Kidney (tissue), 14 donors: Measurements from ENCODE around the gene MX2. TPM values are rescaled to one million over a fixed set of nuclear protein-coding genes. Genes with fewer than 3 reads are reported as not detected.

Source experiments
- DNase-seq, 5 donors: peaks; one replicate each; pipeline ENCODE4 v3.0.0-alpha.2; 2013 to 2020
- FAIRE-seq: peaks from 2 replicates; lab custom pipeline; 2012; peaks lifted over from hg19 to GRCh38; lab: Jason Lieb, UNC
- H3K27ac ChIP-seq, 2 donors: one replicate each; pipeline ENCODE4 v1.7.0; 2013; ENCODE audit warnings: low read depth in 2 of 2, low read length in 2 of 2, inconsistent platforms in 1 of 2
- H3K27me3 ChIP-seq: one replicate; pipeline ENCODE4 v1.7.1; 2013; ENCODE audit warnings: low read length, inconsistent platforms; ENCODE audit not compliant: control insufficient read depth, insufficient read depth
- H3K36me3 ChIP-seq, 3 donors: one replicate each; pipeline versions ENCODE4 v1.7.0 to v1.7.1; 2013; ENCODE audit warnings: low read length in 3 of 3, control low read depth in 1 of 3, inconsistent platforms in 1 of 3; ENCODE audit not compliant: insufficient read depth in 3 of 3, control insufficient read depth in 2 of 3
- H3K4me1 ChIP-seq, 3 donors: one replicate each; pipeline versions ENCODE4 v1.7.0 to v1.7.1; 2013; ENCODE audit warnings: low read length in 3 of 3, inconsistent platforms in 1 of 3, low read depth in 1 of 3; ENCODE audit not compliant: control insufficient read depth in 2 of 3, insufficient read depth in 2 of 3
- H3K4me3 ChIP-seq, 3 donors: one replicate each; pipeline versions ENCODE4 v1.7.0 to v1.8.1; 2013; ENCODE audit warnings: low read length in 3 of 3, control low read depth in 1 of 3, inconsistent platforms in 1 of 3
- H3K9ac ChIP-seq, 3 donors: one replicate each; pipeline versions ENCODE4 v1.7.0 to v1.7.1; 2013; ENCODE audit warnings: low read length in 3 of 3, control low read depth in 1 of 3, inconsistent platforms in 1 of 3
- H3K9me3 ChIP-seq, 3 donors: one replicate each; pipeline versions ENCODE4 v1.7.0 to v1.7.1; 2013; ENCODE audit warnings: low read length in 3 of 3, control low read depth in 1 of 3, inconsistent platforms in 1 of 3; ENCODE audit not compliant: control insufficient read depth in 2 of 3, insufficient read depth in 1 of 3
- CTCF ChIP-seq: IDR thresholded peaks from 3 replicates; pipeline ENCODE4 v1.5.1; 2012; ENCODE audit warnings: mild to moderate bottlenecking, moderate library complexity, borderline replicate concordance; ENCODE audit not compliant: insufficient read depth; ENCODE audit errors: extremely low read depth
- intact Hi-C: fragments of 100-400 bp; cut with DNase I; formaldehyde crosslinking; loops from one replicate; pipeline ENCODE4 v1.11.1; 2022
- polyA plus RNA-seq: library from polyadenylated mRNA; stranded (reverse); fragments of 350-450 nt; fragmentation: Illumina TruSeq; extraction: RNeasy Lipid Tissue Mini Kit (QIAGEN cat#74804); gene quantifications from one replicate; pipeline ENCODE4 v1.2.3, GENCODE V29; 2014; ENCODE audit warnings: low read depth, low replicate concordance; ENCODE audit not compliant: insufficient read depth
- total RNA-seq: library from RNA; stranded (reverse); fragmentation: NEBNext Ultra II Directional; extraction: Animal tissue kit (Norgen Biotek cat#: 25700); gene quantifications from one replicate; pipeline ENCODE4 v1.2.1, GENCODE V29; 2021
- donor health status: control.
- donor health status: control.
- donor health status: control.
- donor health status: control.
- donor health status: control.
- donor health status: DM: yes; HTN: yes; CAD: no.
- donor health status: Normal renal cell carcinoma (clear cell type).

Gene MX2
- total and polyA plus RNA-seq, 2 donors from 2014 or later = 4.3 to 11.7 TPM

GRCh38 chr21:41426676-41427404, 65.0 kb downstream of the MX2 start:
- Histone ChIP-seq H3K4me3 (peak overlapping the region in 2 of 3 donors; percentile 81 to 84), H3K27ac (no peak overlapping the region), H3K4me1 (peaks cover 0 to 12% (median 1%) of the 10 kb centered on the region in 3 donors), H3K9ac (peak overlapping the region in 2 of 3 donors; percentile 67 to 94), H3K27me3 (no peaks in the 10 kb centered on the region), H3K9me3 (no peaks in the 10 kb centered on the region), H3K36me3 (peaks cover 0 to 1% (median 0%) of the 10 kb centered on the region in 3 donors)
- TF ChIP-seq CTCF = no peak
- DNase-seq (no peak), FAIRE-seq (no peak)
- intact Hi-C loops = no loop called here

GRCh38 chr21:41427556-41427955, 65.7 kb downstream of the MX2 start:
- no peak for TF ChIP-seq CTCF
- Histone ChIP-seq H3K4me3 (peak overlapping the region in 1 of 3 donors; percentile 84), H3K9me3 (no peaks in the 10 kb centered on the region), H3K9ac (no peak overlapping the region), H3K36me3 (peaks cover 0 to 7% (median 0%) of the 10 kb centered on the region in 3 donors), H3K4me1 (peaks cover 0 to 12% (median 0%) of the 10 kb centered on the region in 3 donors), H3K27ac (no peak overlapping the region), H3K27me3 (no peaks in the 10 kb centered on the region)
- intact Hi-C loops = no loop called here
- FAIRE-seq (no peak), DNase-seq (no peak)

- FAIRE-seq (no peak), DNase-seq (no peak)
- H3K4me1 ChIP-seq = peaks cover 0 to 12% (median 0%) of the 10 kb centered on the region in 3 donors
- intact Hi-C loops = no loop called here
- H3K27ac ChIP-seq = no peak overlapping the region
- peaks cover 0 to 13% (median 0%) of the 10 kb centered on the region in 3 donors for H3K36me3 ChIP-seq
- no peaks in the 10 kb centered on the region for H3K27me3 ChIP-seq
- H3K9ac ChIP-seq = no peak overlapping the region
- no peak for TF ChIP-seq CTCF
- no peaks in the 10 kb centered on the region for H3K9me3 ChIP-seq
- H3K4me3 ChIP-seq = no peak overlapping the region
These were observed 66.5 kb downstream of the MX2 start for GRCh38 chr21:41428311-41428710.
